ENCODE data around the gene PTPN18. TPM values are rescaled to one million over a fixed set of nuclear protein-coding genes. Genes with fewer than 3 reads are reported as not detected.

The PTPN18 gene
- total and polyA plus RNA-seq, 2 of the 4 experiments (the other 2 are of a cell fraction): 9.7 to 15.5 TPM

- Histone ChIP-seq H3K9ac (ENCODE audit: low read depth, low read length) (no peak overlapping the region), H2BK15ac (ENCODE audit: low read depth, low read length) (no peak overlapping the region), H3K18ac (ENCODE audit: low read depth, low read length) (no peak overlapping the region), H3K23ac (ENCODE audit: low read depth, low read length) (no peak overlapping the region), H3K56ac (ENCODE audit: extremely low read depth, insufficient read depth, low read length) (no peak overlapping the region), H3K4me1 (ENCODE audit: control insufficient read depth, insufficient read depth, low read length) (peaks cover 9% of the 10 kb centered on the region), H4K91ac (ENCODE audit: insufficient read depth, low read depth, low read length) (no peak overlapping the region), H2AK9ac (replicated peaks; ENCODE audit: low read depth, low read length, poor library complexity) (no peak overlapping the region), H3K79me1 (ENCODE audit: low read depth in 1 of 2, low read length in 2 of 2) (peaks cover 0 to 5% of the 10 kb centered on the region in 2 experiments; a peak in 1 of 4 replicates), H3K9me3 (ENCODE audit: control insufficient read depth, insufficient read depth, low read length) (no peaks in the 10 kb centered on the region), H4K5ac (ENCODE audit: low read depth, low read length) (no peak overlapping the region), H3K4me3 (ENCODE audit: insufficient read depth, low read depth, low read length) (no peak overlapping the region), H2AFZ (replicated peaks; ENCODE audit: low read length, poor library complexity) (no peak overlapping the region), H3K4ac (ENCODE audit: low read depth, low read length) (no peak overlapping the region), H3K27me3 (ENCODE audit: control insufficient read depth, insufficient read depth, low read length) (peaks cover 7% of the 10 kb centered on the region), H2BK120ac (ENCODE audit: low read depth, low read length) (no peak overlapping the region), H2AK5ac (ENCODE audit: low read depth, low read length) (no peak overlapping the region), H3K4me2 (ENCODE audit: low read depth, low read length) (no peak overlapping the region), H3K14ac (replicated peaks; ENCODE audit: low read depth, low read length) (no peak overlapping the region), H3K27ac (ENCODE audit: insufficient read depth, low read length) (no peak overlapping the region), H4K20me1 (ENCODE audit: insufficient read depth, low read length) (no peaks in the 10 kb centered on the region), H2BK20ac (ENCODE audit: low read depth, low read length) (no peak overlapping the region), H3K9me1 (ENCODE audit: insufficient read depth, low read length) (peaks cover 7% of the 10 kb centered on the region), H3K36me3 (ENCODE audit: control insufficient read depth, insufficient read depth, low read length) (peaks cover 6% of the 10 kb centered on the region), H4K8ac (ENCODE audit: low read depth in 2 of 2, low read length in 2 of 2) (no peak overlapping the region), H2BK5ac (ENCODE audit: low read depth, low read length, poor library complexity, severe bottlenecking) (no peak overlapping the region)
- TF ChIP-seq MAZ (IDR thresholded peaks at IDR 0.05; ENCODE audit: borderline replicate concordance, low read depth, low read length): no peak
- TF ChIP-seq MAFK (IDR thresholded peaks at IDR 0.05; ENCODE audit: low read depth, low read length): no peak
- TF ChIP-seq ELK1 (IDR thresholded peaks at IDR 0.05; ENCODE audit: borderline replicate concordance, low read depth, low read length): no peak
- no peak for TF ChIP-seq CTCF (conservative IDR thresholded peaks at IDR 0.05; ENCODE audit: low read depth, low read length)
- no peak for TF ChIP-seq BHLHE40 (IDR thresholded peaks at IDR 0.05; ENCODE audit: low read depth, low read length)
- intact Hi-C loops (cut with micrococcal nuclease) (no loop called here), dilution Hi-C loops (cut with HindIII; ENCODE audit: low sequenced_read_pairs, unreplicated experiment) (no loop called here), in situ Hi-C loops (cut with MboI; ENCODE audit: low sequenced_read_pairs) (no loop called here)
- CTCF ChIA-PET: no interaction called here
- ATAC-seq (ENCODE audit: low read depth) (no peak), DNase-seq (no peak)
- BruUV-seq (replicated peaks): no TSS peak
- POLR2A ChIA-PET (ENCODE audit: unreplicated experiment): no interaction called here
These were observed 20.6 kb upstream of the PTPN18 start for GRCh38 chr2:130335226-130335625.

Data from IMR-90 (cell line).